ENCODE results near the gene MPV17.
"Not testable (repeated sequence)": the region's sequence is repeated elsewhere in the genome, so short reads cannot be mapped to it uniquely, and the experiment has no call there.

Gene MPV17

DNA sequence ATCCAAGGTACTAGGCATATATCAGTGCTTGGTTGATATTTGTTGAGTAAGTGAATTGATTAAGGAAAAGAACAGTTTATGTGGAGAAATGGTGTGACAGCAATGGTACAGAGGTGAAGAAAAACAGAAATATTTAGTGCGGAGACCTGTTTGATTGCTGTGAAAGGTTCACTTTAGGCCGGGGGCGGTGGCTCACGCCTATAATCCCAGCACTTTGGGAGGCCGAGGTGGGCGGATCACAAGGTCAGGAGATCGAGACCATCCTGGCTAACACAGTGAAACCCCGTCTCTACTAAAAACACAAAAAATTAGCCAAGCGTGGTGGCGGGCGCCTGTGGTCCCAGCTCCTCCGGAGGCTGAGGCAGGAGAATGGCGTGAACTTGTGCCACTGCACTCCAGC, 54.6 kb downstream of the MPV17 start:
- DNase-seq (ENCODE audit: low read depth in 1 of 2, low spot score in 1 of 2), result not testable (repeated sequence)

DNA sequence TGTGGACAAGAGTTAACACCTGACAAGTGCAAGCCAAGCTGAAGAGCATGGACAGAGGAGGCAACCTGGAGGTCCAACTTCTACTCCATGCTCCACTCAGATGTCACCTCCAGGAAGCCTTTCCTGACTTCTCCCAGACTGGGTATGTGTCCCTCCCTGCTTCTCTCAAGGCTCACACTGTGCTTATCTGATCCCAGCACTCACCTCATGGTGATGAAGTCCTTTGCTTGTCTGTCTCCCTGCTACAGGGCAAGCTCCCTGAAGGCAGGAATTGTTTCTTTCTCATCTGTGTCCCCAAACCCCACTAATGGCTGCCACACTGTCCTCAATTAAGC, 57.4 kb downstream of the MPV17 start:
- DNase-seq (ENCODE audit: low read depth in 1 of 2, low spot score in 1 of 2), result no peak

DNA sequence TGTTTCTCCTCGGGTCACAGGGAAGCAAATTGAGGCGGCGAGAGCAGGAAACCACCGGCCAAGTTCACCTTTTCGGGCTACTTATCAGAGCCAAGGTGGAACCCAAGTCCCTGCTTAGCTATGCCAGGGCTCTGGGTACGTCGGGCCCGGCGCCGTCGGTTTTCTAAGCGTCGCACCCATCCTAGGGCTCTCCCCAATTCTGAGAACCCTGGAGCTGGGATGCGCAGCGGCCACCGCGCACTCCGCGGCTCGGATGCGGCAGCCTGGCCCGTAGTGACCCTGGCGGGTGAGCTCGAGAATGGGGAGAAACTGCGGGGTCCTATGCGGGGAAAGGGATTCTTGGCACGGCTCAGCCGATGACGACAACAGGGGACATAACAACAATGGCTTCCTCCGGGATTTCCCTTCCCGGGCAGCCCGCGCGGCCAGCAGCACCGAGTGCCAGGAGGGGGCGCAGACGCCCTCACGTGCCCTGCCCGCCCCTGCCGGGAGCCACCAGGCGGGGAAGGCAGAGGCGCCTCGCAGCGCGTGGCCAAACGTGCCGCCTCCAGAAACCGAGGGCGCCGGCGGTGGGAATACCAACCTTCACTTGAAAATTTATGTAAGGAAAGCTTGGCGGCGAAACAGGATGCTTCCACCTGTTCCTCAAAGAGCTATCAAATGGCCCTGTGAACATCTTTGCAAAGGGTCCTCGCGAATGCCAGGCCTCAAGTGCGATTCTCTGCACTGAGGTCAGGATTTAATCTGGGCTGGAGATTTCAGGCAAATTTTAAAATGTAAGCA, 58.0 kb downstream of the MPV17 start:
- DNase-seq (ENCODE audit: low read depth in 1 of 2, low spot score in 1 of 2), result peak in 1 of 2 donors; percentile 47

DNA sequence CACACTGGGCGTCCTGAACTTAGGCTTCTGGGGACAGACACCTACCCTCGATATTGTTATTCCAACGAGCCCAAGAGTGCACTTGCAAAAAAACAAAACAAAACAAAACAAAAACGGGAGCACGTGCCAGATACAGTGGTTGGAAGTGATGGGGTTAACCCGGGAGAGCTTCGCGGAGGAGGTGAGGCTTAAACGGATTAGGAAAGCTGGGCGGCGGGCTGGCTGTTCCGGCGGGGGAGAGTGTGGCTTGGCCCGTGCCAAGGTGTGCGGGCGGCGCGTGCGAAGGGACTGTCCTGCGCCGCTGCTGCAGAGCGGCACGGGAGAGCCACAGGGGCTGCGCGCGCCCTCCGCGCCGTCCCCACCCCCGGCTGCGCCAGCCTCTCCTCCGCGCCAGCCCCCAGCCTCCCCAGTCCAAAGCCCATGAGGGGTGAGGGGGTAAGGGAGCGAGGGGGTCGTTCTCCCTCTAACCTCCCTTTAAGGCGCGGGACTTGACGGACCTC, 58.6 kb downstream of the MPV17 start:
- no peak for DNase-seq (ENCODE audit: low read depth in 1 of 2, low spot score in 1 of 2)

DNA sequence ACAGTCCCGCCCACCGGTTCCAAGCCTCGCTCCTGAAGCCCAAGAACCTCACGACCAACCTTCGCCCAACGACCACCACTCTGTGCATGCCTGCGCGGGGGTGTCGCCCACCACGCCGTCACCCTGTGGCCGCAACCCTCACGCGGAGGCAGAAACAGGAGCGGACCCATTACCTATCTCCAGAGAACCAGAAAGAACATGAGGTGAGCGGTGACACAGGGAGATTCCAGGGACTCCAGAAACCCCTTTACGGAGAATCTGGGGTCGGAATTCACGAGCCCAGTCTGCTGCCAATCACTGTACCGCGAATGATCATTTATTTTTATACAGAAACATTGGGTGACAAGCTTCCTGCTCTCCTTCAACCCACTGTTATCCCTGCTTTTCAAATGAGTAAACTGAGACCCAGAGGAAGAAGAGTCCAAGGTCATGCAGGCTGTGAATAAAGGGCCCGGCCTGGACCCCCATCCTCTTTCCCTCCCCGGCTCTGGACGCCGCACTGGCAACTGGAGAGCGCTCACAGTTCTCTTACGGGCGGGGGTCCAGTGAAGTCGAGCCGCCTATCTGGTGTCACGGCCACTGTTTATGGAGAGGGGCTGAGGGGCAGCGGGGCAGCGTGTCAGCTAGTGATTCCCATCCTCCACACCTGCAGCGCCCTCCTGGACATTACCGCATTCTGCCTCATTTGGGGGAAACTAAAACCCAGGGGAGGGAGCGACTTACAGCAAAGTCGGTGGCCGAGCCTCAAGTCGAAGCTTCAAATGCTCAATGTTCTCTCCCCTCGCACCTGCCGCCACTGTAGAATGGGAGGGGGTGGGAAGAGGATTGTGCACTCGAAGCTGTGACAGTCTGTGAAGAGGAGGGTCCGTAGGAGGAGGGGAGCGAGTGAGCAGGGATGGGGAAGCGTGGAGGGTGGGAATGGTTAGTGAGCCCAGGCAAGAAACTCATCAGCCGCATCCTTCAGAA, 59.3 kb downstream of the MPV17 start:
- DNase-seq (ENCODE audit: low read depth in 1 of 2, low spot score in 1 of 2), result no peak

DNA sequence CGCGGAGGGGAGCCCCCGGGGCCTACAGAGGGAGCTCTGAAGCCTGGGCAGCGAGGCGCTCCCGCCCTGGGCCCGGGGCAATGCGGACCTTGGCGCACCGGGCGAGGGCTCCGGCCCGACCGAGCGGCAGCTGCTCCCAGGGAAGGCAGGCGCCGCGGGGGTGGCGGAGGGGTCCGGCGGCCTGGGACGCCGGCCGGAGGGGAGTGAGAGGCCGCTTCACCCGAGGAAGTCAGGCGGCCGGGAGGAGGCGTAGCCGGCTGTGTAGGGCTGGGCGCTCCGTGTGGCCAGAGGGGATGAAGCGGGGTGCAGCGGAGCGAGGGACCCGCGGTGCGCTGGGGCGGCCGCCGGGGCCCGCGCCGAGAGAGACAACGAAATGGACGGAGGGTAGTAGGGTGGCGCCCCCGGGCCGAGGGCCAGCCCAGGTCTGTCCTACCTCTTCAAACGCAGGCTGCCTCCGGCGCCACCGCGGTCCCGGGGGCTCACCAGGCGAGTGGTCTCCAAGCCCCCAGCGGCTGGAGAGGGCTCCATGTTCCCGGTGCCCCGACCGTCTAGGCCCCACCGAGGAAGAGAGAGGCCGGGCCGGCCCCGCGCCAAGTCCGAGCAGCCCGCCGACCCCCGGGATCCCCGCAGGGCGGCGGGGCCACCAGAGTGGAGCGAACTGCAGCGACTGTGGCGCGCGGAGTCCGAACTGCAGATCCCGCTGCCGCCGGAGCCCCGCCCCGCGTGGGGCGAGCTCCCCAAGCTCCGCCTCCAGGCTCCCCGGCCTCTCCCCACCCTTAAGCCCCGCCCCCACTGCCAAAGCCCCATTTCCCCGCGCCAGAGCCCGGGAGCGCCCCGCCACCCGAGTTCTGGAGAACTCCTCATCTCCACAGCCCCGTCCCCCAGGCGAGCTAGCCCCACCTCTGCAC, 60.3 kb downstream of the MPV17 start, which contains the start of gene SLC30A3:
Gene SLC30A3, minus strand, starts transcription at position 669 of the 908 bp plus-strand sequence. Its CDS starts 141 bp downstream, at position 528.
- peak; percentile 33 to 51 for DNase-seq (ENCODE audit: low read depth in 1 of 2, low spot score in 1 of 2)

DNA sequence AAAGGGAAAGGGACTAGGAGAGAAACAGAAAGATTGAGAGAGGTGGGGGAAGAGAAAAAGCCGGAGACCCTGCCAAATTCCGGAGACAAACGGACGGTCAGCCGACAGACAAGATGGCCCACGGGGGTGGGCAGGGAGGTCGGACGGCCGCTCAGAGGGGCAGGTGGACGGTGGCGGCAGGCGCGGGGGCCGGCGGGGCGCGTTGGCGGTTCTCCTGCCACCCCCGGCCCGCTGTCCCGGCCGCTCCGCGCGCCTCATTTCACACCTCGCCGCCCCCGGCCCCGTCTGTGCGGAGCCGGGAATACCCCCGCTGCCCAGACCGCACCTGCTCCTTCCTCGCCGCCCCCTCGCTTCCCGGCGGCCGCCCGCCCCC, 61.0 kb downstream of the MPV17 start:
- no peak for DNase-seq (ENCODE audit: low read depth in 1 of 2, low spot score in 1 of 2)

DNA sequence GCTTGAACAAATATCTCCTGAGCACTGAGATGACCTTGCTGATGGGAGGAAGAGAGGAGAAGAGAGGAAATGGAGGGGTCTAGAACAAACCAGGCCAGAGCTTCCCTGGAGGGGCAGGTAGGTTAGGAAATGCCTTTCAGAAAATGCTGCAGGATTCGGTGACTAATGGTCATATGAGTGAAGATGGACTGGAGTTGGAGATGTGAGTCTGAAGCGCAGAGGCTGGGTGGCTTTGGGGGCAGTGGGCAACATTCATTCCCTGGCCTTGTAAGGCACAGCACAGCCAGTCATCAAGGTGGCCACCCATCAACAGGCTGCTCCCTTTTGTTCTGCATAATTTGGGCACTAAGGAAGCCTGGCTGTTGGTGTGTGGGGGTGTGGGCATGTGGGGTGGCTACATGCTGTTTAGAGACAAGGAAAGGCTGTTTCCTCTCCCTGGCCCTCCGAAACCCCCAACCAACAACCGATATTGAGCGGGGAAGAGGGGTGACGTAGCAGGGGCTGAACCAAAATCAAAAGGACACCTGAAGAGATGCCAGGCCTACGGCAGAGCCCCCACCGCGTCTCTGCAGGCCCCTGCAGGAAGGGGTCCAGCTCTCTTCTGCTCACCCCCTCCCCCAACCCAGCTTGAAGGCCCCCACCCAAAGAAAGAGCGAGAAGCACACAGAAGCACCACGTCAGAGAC, 61.5 kb downstream of the MPV17 start:
- no peak for DNase-seq (ENCODE audit: low read depth in 1 of 2, low spot score in 1 of 2)

All from activated T-helper 1 cell treated with anti-CD3 and anti-CD28 coated beads, Interleukin-2, amount 50 U/mL, for 16 hours (primary cell).